Measurements from ENCODE around the gene SLC25A46.
"Not testable (repeated sequence)": the region's sequence is repeated elsewhere in the genome, so short reads cannot be mapped to it uniquely, and the experiment has no call there.

SLC25A46 gene

GRCh38 chr5:110718311-110718710 is 20.5 kb upstream of the SLC25A46 start:
- Histone ChIP-seq H3K36me3 (ENCODE audit: control insufficient read depth, insufficient read depth, low read length) (no peaks in the 10 kb centered on the region), H3K27me3 (ENCODE audit: control insufficient read depth, insufficient read depth, low read length) (no peaks in the 10 kb centered on the region), H3K4me2 (ENCODE audit: low read length) (no peak overlapping the region), H3K4me3 (ENCODE audit: low read depth, low read length) (no peak overlapping the region), H3K27ac (no peak overlapping the region), H3K4me1 (no peaks in the 10 kb centered on the region), H2AFZ (no peak overlapping the region), H3K79me2 (no peaks in the 10 kb centered on the region), H3K9me3 (ENCODE audit: control insufficient read depth, low read length) (no peaks in the 10 kb centered on the region), H3K9ac (no peak overlapping the region)
- TF ChIP-seq, protein P1, sequence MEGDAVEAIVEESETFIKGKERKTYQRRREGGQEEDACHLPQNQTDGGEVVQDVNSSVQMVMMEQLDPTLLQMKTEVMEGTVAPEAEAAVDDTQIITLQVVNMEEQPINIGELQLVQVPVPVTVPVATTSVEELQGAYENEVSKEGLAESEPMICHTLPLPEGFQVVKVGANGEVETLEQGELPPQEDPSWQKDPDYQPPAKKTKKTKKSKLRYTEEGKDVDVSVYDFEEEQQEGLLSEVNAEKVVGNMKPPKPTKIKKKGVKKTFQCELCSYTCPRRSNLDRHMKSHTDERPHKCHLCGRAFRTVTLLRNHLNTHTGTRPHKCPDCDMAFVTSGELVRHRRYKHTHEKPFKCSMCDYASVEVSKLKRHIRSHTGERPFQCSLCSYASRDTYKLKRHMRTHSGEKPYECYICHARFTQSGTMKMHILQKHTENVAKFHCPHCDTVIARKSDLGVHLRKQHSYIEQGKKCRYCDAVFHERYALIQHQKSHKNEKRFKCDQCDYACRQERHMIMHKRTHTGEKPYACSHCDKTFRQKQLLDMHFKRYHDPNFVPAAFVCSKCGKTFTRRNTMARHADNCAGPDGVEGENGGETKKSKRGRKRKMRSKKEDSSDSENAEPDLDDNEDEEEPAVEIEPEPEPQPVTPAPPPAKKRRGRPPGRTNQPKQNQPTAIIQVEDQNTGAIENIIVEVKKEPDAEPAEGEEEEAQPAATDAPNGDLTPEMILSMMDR (IDR thresholded peaks at IDR 0.05), result no peak

DNA sequence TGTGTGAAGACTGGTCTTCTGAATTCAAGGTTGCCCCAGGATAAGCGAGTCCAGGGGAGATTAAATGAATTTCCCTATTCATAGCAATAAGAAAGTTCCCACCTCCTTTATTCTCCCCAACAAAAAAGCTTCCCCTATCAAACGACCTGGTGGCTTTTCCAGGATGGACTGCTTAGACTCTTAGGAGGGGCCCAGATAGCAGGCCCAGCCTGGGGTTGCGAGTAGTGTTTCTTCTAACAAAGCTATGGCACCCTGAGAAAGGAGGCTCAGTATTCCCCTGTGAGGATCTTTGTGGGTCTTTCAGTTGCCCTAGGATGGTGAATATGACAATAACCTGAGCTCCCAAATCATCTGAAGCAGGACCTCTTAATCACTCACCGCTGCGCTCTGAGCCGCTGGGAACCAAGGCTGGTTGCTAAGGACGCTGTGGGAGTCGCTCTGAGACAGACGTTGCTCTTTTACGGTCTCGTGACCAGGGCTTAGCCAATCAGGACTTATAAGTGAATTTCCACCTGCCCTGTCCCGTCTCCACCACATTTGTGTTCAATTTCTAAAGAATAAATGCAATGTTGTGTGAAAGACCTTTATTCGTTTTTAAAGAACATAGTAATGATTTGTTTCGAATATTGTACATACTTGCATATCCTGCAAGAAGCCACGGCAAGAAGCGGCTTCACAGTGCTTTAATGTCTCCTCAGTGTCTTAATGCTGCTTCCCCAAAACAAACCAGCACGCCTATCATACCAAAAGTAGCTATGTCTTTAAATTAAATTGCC is 12.4 kb upstream of the SLC25A46 start, which contains the start of gene TMEM232:
Gene TMEM232 (minus strand): TSS at position 423 of the 776 bp plus-strand sequence. CDS start 59,319 bp downstream, outside the sequence.
- no peak within 1 kb of the TSS for H3K27ac ChIP-seq
- H3K27me3 ChIP-seq (ENCODE audit: control insufficient read depth, insufficient read depth, low read length), result no peaks in the 10 kb centered on the region
- no peak within 1 kb of the TSS for H2AFZ ChIP-seq
- TF ChIP-seq, protein P1 (IDR thresholded peaks at IDR 0.05), result no peak
- no peak within 1 kb of the TSS for H3K4me3 ChIP-seq (ENCODE audit: low read depth, low read length)
- no peaks in the 10 kb centered on the region for H3K36me3 ChIP-seq (ENCODE audit: control insufficient read depth, insufficient read depth, low read length)
- no peak within 1 kb of the TSS for H3K9ac ChIP-seq
- no peaks in the 10 kb centered on the region for H3K79me2 ChIP-seq
- no peaks in the 10 kb centered on the region for H3K4me1 ChIP-seq
- H3K4me2 ChIP-seq (ENCODE audit: low read length), result no peak within 1 kb of the TSS
- no peaks in the 10 kb centered on the region for H3K9me3 ChIP-seq (ENCODE audit: control insufficient read depth, low read length)

DNA sequence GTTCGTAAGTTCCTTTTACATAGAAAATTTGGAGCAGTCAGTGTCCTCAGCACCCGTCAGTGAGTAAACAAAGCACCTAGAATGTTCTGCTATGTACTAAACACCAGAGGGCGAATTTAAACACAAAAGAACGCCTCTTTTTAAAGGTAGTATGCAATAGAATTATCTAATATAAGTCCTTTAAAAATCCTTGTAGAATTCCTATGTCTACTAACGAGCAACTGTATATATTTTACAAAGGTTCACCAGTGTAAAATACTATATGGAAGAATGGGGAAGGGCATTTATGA is 11.8 kb upstream of the SLC25A46 start:
- Histone ChIP-seq H3K27ac (no peak overlapping the region), H3K4me1 (no peaks in the 10 kb centered on the region), H2AFZ (no peak overlapping the region), H3K79me2 (no peaks in the 10 kb centered on the region), H3K9ac (no peak overlapping the region), H3K9me3 (ENCODE audit: control insufficient read depth, low read length) (no peaks in the 10 kb centered on the region), H3K4me3 (ENCODE audit: low read depth, low read length) (no peak overlapping the region), H3K36me3 (ENCODE audit: control insufficient read depth, insufficient read depth, low read length) (no peaks in the 10 kb centered on the region), H3K27me3 (ENCODE audit: control insufficient read depth, insufficient read depth, low read length) (no peaks in the 10 kb centered on the region), H3K4me2 (ENCODE audit: low read length) (no peak overlapping the region)
- TF ChIP-seq, protein P1 (IDR thresholded peaks at IDR 0.05), result no peak

- H3K4me3 ChIP-seq (ENCODE audit: low read depth, low read length); H3K27ac ChIP-seq; H3K4me2 ChIP-seq (ENCODE audit: low read length); H3K9ac ChIP-seq; H3K4me1 ChIP-seq; H3K79me2 ChIP-seq; H3K9me3 ChIP-seq (ENCODE audit: control insufficient read depth, low read length); H3K36me3 ChIP-seq (ENCODE audit: control insufficient read depth, insufficient read depth, low read length); H3K27me3 ChIP-seq (ENCODE audit: control insufficient read depth, insufficient read depth, low read length); H2AFZ ChIP-seq: not testable (repeated sequence)
Measured at GRCh38 chr5:110731499-110731898, 7.3 kb upstream of the SLC25A46 start.

DNA sequence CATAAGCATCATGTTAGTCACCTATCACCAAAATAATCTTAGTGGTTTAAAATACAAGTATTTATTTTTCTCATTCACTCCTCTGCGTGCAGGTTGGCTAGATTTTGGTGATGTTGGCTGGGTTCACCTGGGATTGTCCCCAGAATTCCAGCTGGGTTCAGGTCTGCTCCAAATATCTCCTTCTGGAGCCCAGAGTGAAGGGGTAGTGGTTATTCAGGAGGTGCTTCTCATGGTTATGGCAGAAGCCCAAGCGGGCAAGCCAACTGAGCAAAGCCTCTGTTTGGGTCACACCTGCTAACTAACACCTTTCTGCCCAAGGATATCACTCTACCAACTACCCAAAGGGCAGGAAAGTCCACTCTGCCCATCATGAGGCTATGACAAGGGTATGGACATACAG is 4.7 kb upstream of the SLC25A46 start:
- Histone ChIP-seq H3K36me3 (ENCODE audit: control insufficient read depth, insufficient read depth, low read length) (no peaks in the 10 kb centered on the region), H3K4me2 (ENCODE audit: low read length) (no peak overlapping the region), H3K27me3 (ENCODE audit: control insufficient read depth, insufficient read depth, low read length) (no peaks in the 10 kb centered on the region), H3K27ac (no peak overlapping the region), H2AFZ (no peak overlapping the region), H3K9ac (no peak overlapping the region), H3K4me3 (ENCODE audit: low read depth, low read length) (no peak overlapping the region), H3K79me2 (no peaks in the 10 kb centered on the region), H3K9me3 (ENCODE audit: control insufficient read depth, low read length) (no peaks in the 10 kb centered on the region), H3K4me1 (no peaks in the 10 kb centered on the region)
- TF ChIP-seq, protein P1 (IDR thresholded peaks at IDR 0.05), result no peak

Measured in parathyroid adenoma (tissue), 2 donors.